ENCODE measurements around the gene KAZN.

KAZN gene

DNA sequence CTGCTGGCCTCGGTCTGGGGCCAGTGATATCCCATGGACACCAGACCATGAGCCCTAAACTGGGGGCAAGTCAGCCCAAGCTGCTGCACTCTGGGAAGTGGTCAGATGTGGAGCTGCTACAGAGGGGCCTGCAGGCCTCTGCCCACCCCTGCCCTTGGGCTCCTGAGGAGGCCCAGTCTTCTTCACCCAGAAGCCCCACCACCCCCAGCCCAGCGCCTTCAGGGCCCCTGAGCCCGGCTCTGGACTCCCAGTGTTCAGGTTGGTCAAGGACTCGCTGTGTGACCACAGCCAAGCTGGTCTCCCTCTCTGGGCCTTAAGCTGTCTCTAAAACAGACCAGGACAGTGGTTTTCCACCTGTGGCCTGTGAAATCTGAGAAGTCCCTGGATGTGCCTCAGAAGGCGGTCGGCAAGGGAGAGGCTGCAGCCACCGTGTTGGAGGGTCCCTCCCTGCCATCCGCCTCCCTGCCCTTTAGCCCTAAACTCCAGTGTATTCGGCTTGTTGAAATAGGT, 475.4 kb downstream of the KAZN start:
- Histone ChIP-seq H3K27me3 (ENCODE audit: insufficient read depth, low read length, poor library complexity, severe bottlenecking) (no peaks in the 10 kb centered on the region), H3K36me3 (ENCODE audit: insufficient read depth, low read length) (no peaks in the 10 kb centered on the region), H3K4me3 (ENCODE audit: low read length, poor library complexity, severe bottlenecking) (no peak overlapping the region), H2AFZ (ENCODE audit: low read length) (no peak overlapping the region), H3K79me2 (ENCODE audit: insufficient read depth, low read length) (no peaks in the 10 kb centered on the region), H4K20me1 (ENCODE audit: insufficient read depth, low read length, poor library complexity, severe bottlenecking) (no peaks in the 10 kb centered on the region), H3K4me1 (ENCODE audit: insufficient read depth, low read length, poor library complexity, severe bottlenecking) (peaks cover 5% of the 10 kb centered on the region), H3K9me3 (ENCODE audit: insufficient read depth, low read depth, low read length) (no peaks in the 10 kb centered on the region), H3K4me2 (ENCODE audit: low read depth, low read length, poor library complexity, severe bottlenecking) (no peak overlapping the region), H3K9me2 (replicated peaks; ENCODE audit: low read depth, low read length) (no peaks in the 10 kb centered on the region), H3F3A (ENCODE audit: low read depth) (no peaks in the 10 kb centered on the region), H3K9ac (ENCODE audit: low read depth, low read length, poor library complexity, severe bottlenecking) (no peak overlapping the region)
- TF ChIP-seq, protein P1, sequence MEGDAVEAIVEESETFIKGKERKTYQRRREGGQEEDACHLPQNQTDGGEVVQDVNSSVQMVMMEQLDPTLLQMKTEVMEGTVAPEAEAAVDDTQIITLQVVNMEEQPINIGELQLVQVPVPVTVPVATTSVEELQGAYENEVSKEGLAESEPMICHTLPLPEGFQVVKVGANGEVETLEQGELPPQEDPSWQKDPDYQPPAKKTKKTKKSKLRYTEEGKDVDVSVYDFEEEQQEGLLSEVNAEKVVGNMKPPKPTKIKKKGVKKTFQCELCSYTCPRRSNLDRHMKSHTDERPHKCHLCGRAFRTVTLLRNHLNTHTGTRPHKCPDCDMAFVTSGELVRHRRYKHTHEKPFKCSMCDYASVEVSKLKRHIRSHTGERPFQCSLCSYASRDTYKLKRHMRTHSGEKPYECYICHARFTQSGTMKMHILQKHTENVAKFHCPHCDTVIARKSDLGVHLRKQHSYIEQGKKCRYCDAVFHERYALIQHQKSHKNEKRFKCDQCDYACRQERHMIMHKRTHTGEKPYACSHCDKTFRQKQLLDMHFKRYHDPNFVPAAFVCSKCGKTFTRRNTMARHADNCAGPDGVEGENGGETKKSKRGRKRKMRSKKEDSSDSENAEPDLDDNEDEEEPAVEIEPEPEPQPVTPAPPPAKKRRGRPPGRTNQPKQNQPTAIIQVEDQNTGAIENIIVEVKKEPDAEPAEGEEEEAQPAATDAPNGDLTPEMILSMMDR (conservative IDR thresholded peaks at IDR 0.05; ENCODE audit: low read length): no peak
- TF ChIP-seq EZH2phosphoT487 (IDR thresholded peaks at IDR 0.05; ENCODE audit: borderline replicate concordance): no peak

GRCh38 chr1:15075175-15075574, 476.7 kb downstream of the KAZN start:
- TF ChIP-seq, protein P1 (conservative IDR thresholded peaks at IDR 0.05; ENCODE audit: low read length): no peak
- no peak for TF ChIP-seq EZH2phosphoT487 (IDR thresholded peaks at IDR 0.05; ENCODE audit: borderline replicate concordance)
- H2AFZ ChIP-seq (ENCODE audit: low read length): no peak overlapping the region
- no peaks in the 10 kb centered on the region for H3K9me3 ChIP-seq (ENCODE audit: insufficient read depth, low read depth, low read length)
- H3K27me3 ChIP-seq (ENCODE audit: insufficient read depth, low read length, poor library complexity, severe bottlenecking): no peaks in the 10 kb centered on the region
- H3K9me2 ChIP-seq (replicated peaks; ENCODE audit: low read depth, low read length): no peaks in the 10 kb centered on the region
- H3K36me3 ChIP-seq (ENCODE audit: insufficient read depth, low read length): no peaks in the 10 kb centered on the region
- peaks cover 5% of the 10 kb centered on the region for H3K4me1 ChIP-seq (ENCODE audit: insufficient read depth, low read length, poor library complexity, severe bottlenecking)
- no peaks in the 10 kb centered on the region for H4K20me1 ChIP-seq (ENCODE audit: insufficient read depth, low read length, poor library complexity, severe bottlenecking)
- H3K4me3 ChIP-seq (ENCODE audit: low read length, poor library complexity, severe bottlenecking): no peak overlapping the region
- H3K4me2 ChIP-seq (ENCODE audit: low read depth, low read length, poor library complexity, severe bottlenecking): no peak overlapping the region
- no peaks in the 10 kb centered on the region for H3K79me2 ChIP-seq (ENCODE audit: insufficient read depth, low read length)
- H3F3A ChIP-seq (ENCODE audit: low read depth): no peaks in the 10 kb centered on the region
- H3K9ac ChIP-seq (ENCODE audit: low read depth, low read length, poor library complexity, severe bottlenecking): no peak overlapping the region

DNA sequence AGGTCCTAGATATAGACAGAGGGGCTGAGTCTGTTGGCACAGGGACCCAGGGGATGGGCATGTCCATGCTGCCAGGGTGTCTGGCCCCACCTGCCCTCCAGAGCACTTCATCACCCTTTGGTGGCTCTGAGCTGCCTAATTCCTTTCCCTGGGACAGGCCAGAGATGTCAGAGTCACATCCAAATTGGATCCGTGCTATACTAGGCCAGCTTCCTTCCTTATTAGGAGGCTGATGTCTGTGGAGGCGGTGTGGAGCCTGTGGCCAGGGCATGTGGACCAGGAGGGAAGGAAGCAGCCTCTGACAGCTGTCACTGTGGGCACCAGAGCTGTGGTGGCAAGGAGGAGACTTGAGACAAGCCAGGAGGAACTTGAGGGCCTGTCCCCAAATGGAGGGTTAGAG, 477.3 kb downstream of the KAZN start:
- no peak for TF ChIP-seq EZH2phosphoT487 (IDR thresholded peaks at IDR 0.05; ENCODE audit: borderline replicate concordance)
- TF ChIP-seq, protein P1 (conservative IDR thresholded peaks at IDR 0.05; ENCODE audit: low read length): no peak
- Histone ChIP-seq H3K9me2 (replicated peaks; ENCODE audit: low read depth, low read length) (no peaks in the 10 kb centered on the region), H2AFZ (ENCODE audit: low read length) (no peak overlapping the region), H3K36me3 (ENCODE audit: insufficient read depth, low read length) (no peaks in the 10 kb centered on the region), H4K20me1 (ENCODE audit: insufficient read depth, low read length, poor library complexity, severe bottlenecking) (no peaks in the 10 kb centered on the region), H3K4me3 (ENCODE audit: low read length, poor library complexity, severe bottlenecking) (no peak overlapping the region), H3K79me2 (ENCODE audit: insufficient read depth, low read length) (no peaks in the 10 kb centered on the region), H3K4me2 (ENCODE audit: low read depth, low read length, poor library complexity, severe bottlenecking) (no peak overlapping the region), H3K4me1 (ENCODE audit: insufficient read depth, low read length, poor library complexity, severe bottlenecking) (peaks cover 11% of the 10 kb centered on the region), H3K9ac (ENCODE audit: low read depth, low read length, poor library complexity, severe bottlenecking) (no peak overlapping the region), H3K9me3 (ENCODE audit: insufficient read depth, low read depth, low read length) (no peaks in the 10 kb centered on the region), H3K27me3 (ENCODE audit: insufficient read depth, low read length, poor library complexity, severe bottlenecking) (no peaks in the 10 kb centered on the region), H3F3A (ENCODE audit: low read depth) (no peaks in the 10 kb centered on the region)
